Cardiac muscle cell (in vitro differentiated cells and primary cell): ENCODE measurements around the gene SH2D3A. TPM values are rescaled to one million over a fixed set of nuclear protein-coding genes. Genes with fewer than 3 reads are reported as not detected.

Source experiments
- DNase-seq, 2 donors: peaks; one replicate each; pipeline versions ENCODE4 v3.0.0 to v3.0.0-alpha.2; 2010 to 2017; ENCODE audit warnings: low read depth in 1 of 2, low spot score in 1 of 2
- H3K27ac ChIP-seq: fragments of 200-600 bp; sonication (generic); 2 replicates; pipeline ENCODE4 v1.5.1; 2016
- H3K27me3 ChIP-seq: fragments of 200-600 bp; sonication (generic); 2 replicates; pipeline ENCODE4 v1.6.0; 2016; ENCODE audit warnings: control low read depth
- H3K36me3 ChIP-seq: fragments of 200-600 bp; sonication (generic); 2 replicates; pipeline ENCODE4 v1.5.1; 2016; ENCODE audit warnings: control low read depth
- H3K4me1 ChIP-seq: fragments of 200-600 bp; sonication (generic); 2 replicates; pipeline ENCODE4 v1.8.1; 2017; ENCODE audit warnings: low read depth, mild to moderate bottlenecking, mixed run types
- H3K4me3 ChIP-seq: fragments of 200-600 bp; sonication (generic); 2 replicates; pipeline ENCODE4 v1.5.1; 2016; ENCODE audit warnings: mild to moderate bottlenecking
- H3K9me3 ChIP-seq: fragments of 200-600 bp; sonication (generic); 2 replicates; pipeline ENCODE4 v1.5.1; 2017; ENCODE audit warnings: low read depth, mild to moderate bottlenecking, control low read depth
- CTCF ChIP-seq: IDR thresholded peaks from 2 replicates; pipeline ENCODE4 v1.5.1; 2012; ENCODE audit warnings: low read depth, mild to moderate bottlenecking, low read length
- polyA plus RNA-seq: library from polyadenylated mRNA; unstranded; fragments of >200 nt; fragmentation: Nextera tagmentation; extraction: Ambion mirVana; gene quantifications from 2 replicates; pipeline ENCODE4 v1.2.1, GENCODE V29; 2016
- total RNA-seq: library from RNA; depleted of rRNA; stranded (reverse); fragments of >200 nt; gene quantifications from 2 replicates; pipeline ENCODE4 v1.2.3, GENCODE V29; 2016

Gene SH2D3A
- total and polyA plus RNA-seq, 2 experiments from 2014 or later, result 1.6 to 1.7 TPM

GRCh38 chr19:6721138-6721474, 46.1 kb downstream of the SH2D3A start:
- Histone ChIP-seq H3K36me3 (no peaks in the 10 kb centered on the region), H3K4me3 (no peak overlapping the region), H3K4me1 (no peaks in the 10 kb centered on the region), H3K27ac (no peak overlapping the region), H3K27me3 (no peaks in the 10 kb centered on the region), H3K9me3 (no peaks in the 10 kb centered on the region)
- no peak for TF ChIP-seq CTCF
- DNase-seq, result no peak

- DNase-seq, result peak in 1 of 2 donors; percentile 96
- TF ChIP-seq CTCF, result no peak
- Histone ChIP-seq H3K36me3 (no peaks in the 10 kb centered on the region), H3K9me3 (no peaks in the 10 kb centered on the region), H3K27me3 (no peaks in the 10 kb centered on the region), H3K27ac (no peak within 1 kb of the TSS), H3K4me1 (no peaks in the 10 kb centered on the region), H3K4me3 (no peak within 1 kb of the TSS)
Observed at GRCh38 chr19:6720369-6721137, 46.7 kb downstream of the SH2D3A start, which contains the start of gene C3. Gene C3 (minus strand): TSS chr19:6720650. CDS start chr19:6720589, 61 bp downstream.

- no peak for DNase-seq
- no peak for TF ChIP-seq CTCF
- Histone ChIP-seq H3K27me3 (no peaks in the 10 kb centered on the region), H3K4me1 (no peaks in the 10 kb centered on the region), H3K36me3 (no peaks in the 10 kb centered on the region), H3K4me3 (no peak overlapping the region), H3K27ac (no peak overlapping the region), H3K9me3 (no peaks in the 10 kb centered on the region)
Observed at GRCh38 chr19:6719992-6720368, 47.3 kb downstream of the SH2D3A start.

GRCh38 chr19:6719540-6719861, 47.7 kb downstream of the SH2D3A start:
- H3K4me3 ChIP-seq, result no peak overlapping the region
- no peaks in the 10 kb centered on the region for H3K36me3 ChIP-seq
- H3K9me3 ChIP-seq, result no peaks in the 10 kb centered on the region
- TF ChIP-seq CTCF, result no peak
- H3K27ac ChIP-seq, result no peak overlapping the region
- no peaks in the 10 kb centered on the region for H3K27me3 ChIP-seq
- H3K4me1 ChIP-seq, result no peaks in the 10 kb centered on the region
- DNase-seq, result no peak

- H3K27ac ChIP-seq, result no peak overlapping the region
- no peaks in the 10 kb centered on the region for H3K9me3 ChIP-seq
- no peaks in the 10 kb centered on the region for H3K27me3 ChIP-seq
- no peak for TF ChIP-seq CTCF
- no peak overlapping the region for H3K4me3 ChIP-seq
- H3K36me3 ChIP-seq, result no peaks in the 10 kb centered on the region
- DNase-seq, result peak; percentile 9 to 59
- no peaks in the 10 kb centered on the region for H3K4me1 ChIP-seq
Observed at GRCh38 chr19:6718741-6719539, 48.3 kb downstream of the SH2D3A start.
